Upper lobe of left lung (tissue), 6 donors: Measurements from ENCODE around the gene BTBD2. TPM values are rescaled to one million over a fixed set of nuclear protein-coding genes. Genes with fewer than 3 reads are reported as not detected.

ENCODE experiments used
- ATAC-seq, 2 donors: fragments of 200-7000 bp; cut with Tn5 transposase; one replicate each; pipeline ENCODE4 v1.9.1; 2022; ENCODE audit warnings: mild to moderate bottlenecking in 2 of 2, moderate library complexity in 2 of 2; ENCODE audit not compliant: low FRiP score in 2 of 2
- DNase-seq, 2 donors: peaks; one replicate each; pipeline ENCODE4 v3.0.0-alpha.2; 2019 to 2020
- H3K27ac ChIP-seq, 4 donors: fragments of 200-600 bp; sonication (generic); one replicate each; pipeline ENCODE4 v1.5.1; 2016 to 2019
- H3K27me3 ChIP-seq, 4 donors: fragments of 200-600 bp; sonication (generic); one replicate each; pipeline ENCODE4 v1.5.1; 2017 to 2019
- H3K36me3 ChIP-seq, 4 donors: fragments of 200-600 bp; sonication (generic); one replicate each; pipeline ENCODE4 v1.5.1; 2016 to 2019
- H3K4me1 ChIP-seq, 4 donors: fragments of 200-600 bp; sonication (generic); one replicate each; pipeline ENCODE4 v1.5.1; 2018 to 2019
- H3K4me3 ChIP-seq, 4 donors: fragments of 200-600 bp; sonication (generic); one replicate each; pipeline ENCODE4 v1.5.1; 2017 to 2019; ENCODE audit warnings: mild to moderate bottlenecking in 2 of 4, moderate library complexity in 1 of 4
- H3K9me3 ChIP-seq, 4 donors: fragments of 200-600 bp; sonication (generic); one replicate each; pipeline ENCODE4 v1.5.1; 2018 to 2019
- EP300 ChIP-seq, 4 donors: sonication (generic); formaldehyde crosslinking; IDR thresholded peaks; one replicate each; pipeline ENCODE4 v1.5.1; 2017; ENCODE audit warnings: antibody characterized with exemption in 4 of 4, control low read depth in 2 of 4
- POLR2A ChIP-seq, 4 donors: fragments of 450-650 bp; IDR thresholded peaks; one replicate each; pipeline ENCODE4 v1.5.1; 2016 to 2017; ENCODE audit warnings: antibody characterized with exemption in 4 of 4, mild to moderate bottlenecking in 2 of 4
- POLR2AphosphoS5 ChIP-seq, 2 donors: sonication (generic); formaldehyde crosslinking; IDR thresholded peaks; one replicate each; pipeline ENCODE4 v1.5.1; 2017; ENCODE audit warnings: antibody characterized with exemption in 2 of 2
- WGBS, 2 donors: methylation state at CpG; one replicate each; pipeline ENCODE4 v1.1.5; 2017 to 2018; 5-methylcytosine and 5-hydroxymethylcytosine counted together
- total RNA-seq, 6 donors: library from RNA; depleted of rRNA in 4 of 6; stranded (reverse); fragments of >200 nt in 4 of 6; gene quantifications; one replicate each; pipeline versions ENCODE4 v1.1.0 to v1.2.1, GENCODE V29; 2016 to 2021
- TF ChIP-seq, protein P1 (sequence below), 6 experiments: fragments of 450-650 bp in 4 of 6; fragments of 200-600 bp in 2 of 6; sonication (generic) in 2 of 6; IDR thresholded peaks; one replicate each; pipeline ENCODE4 v1.5.1; 2016 to 2019; ENCODE audit warnings: antibody characterized with exemption in 6 of 6
- donor health status: DM: no; HTN: no; CAD: no; lungs with moderate emphysema.
- donor health status: DM: no; HTN: yes; CAD: no; lungs with severe emphysema.

BTBD2 gene
- total RNA-seq, 6 donors from 2014 or later: 49.0 to 87.3 (median 69.8) TPM

DNA sequence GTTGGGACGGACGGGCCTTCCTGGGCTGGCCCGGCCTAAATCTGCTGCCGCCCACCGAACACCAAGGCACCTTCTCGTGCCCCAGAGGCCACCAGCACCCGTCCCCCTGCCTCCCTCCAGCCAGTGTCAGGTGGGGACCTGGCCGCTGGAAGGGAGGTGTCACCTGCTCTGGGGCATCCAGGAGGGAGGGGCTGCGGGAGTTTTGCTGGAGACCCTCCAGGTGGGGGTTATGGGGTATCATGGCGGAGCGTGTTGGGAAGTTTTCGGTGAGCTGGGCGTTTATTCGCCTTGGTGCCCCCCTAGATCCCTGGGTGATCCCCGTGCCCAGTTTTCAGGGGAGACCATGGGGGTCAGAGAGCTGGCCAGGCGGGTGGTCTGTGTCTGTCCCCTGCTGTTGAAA is 64.9 kb downstream of the BTBD2 start:
- TF ChIP-seq, protein P1, sequence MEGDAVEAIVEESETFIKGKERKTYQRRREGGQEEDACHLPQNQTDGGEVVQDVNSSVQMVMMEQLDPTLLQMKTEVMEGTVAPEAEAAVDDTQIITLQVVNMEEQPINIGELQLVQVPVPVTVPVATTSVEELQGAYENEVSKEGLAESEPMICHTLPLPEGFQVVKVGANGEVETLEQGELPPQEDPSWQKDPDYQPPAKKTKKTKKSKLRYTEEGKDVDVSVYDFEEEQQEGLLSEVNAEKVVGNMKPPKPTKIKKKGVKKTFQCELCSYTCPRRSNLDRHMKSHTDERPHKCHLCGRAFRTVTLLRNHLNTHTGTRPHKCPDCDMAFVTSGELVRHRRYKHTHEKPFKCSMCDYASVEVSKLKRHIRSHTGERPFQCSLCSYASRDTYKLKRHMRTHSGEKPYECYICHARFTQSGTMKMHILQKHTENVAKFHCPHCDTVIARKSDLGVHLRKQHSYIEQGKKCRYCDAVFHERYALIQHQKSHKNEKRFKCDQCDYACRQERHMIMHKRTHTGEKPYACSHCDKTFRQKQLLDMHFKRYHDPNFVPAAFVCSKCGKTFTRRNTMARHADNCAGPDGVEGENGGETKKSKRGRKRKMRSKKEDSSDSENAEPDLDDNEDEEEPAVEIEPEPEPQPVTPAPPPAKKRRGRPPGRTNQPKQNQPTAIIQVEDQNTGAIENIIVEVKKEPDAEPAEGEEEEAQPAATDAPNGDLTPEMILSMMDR (IDR thresholded peaks at IDR 0.05): no peak
- TF ChIP-seq EP300 (IDR thresholded peaks at IDR 0.05) (no peak), POLR2A (IDR thresholded peaks at IDR 0.05) (no peak), POLR2AphosphoS5 (IDR thresholded peaks at IDR 0.05) (no peak)
- H3K4me3 ChIP-seq: no peak overlapping the region
- ATAC-seq (no peak), DNase-seq (no peak)
- H3K36me3 ChIP-seq: peaks cover 0 to 42% (median 18%) of the 10 kb centered on the region in 4 donors
- peaks cover 0 to 21% (median 3%) of the 10 kb centered on the region in 4 donors for H3K4me1 ChIP-seq
- no peaks in the 10 kb centered on the region for H3K27me3 ChIP-seq
- WGBS, 2 donors: 95 to 97% methylated on average over 7 to 16 of the region's 16 CpGs
- H3K9me3 ChIP-seq: no peaks in the 10 kb centered on the region
- no peak overlapping the region for H3K27ac ChIP-seq

DNA sequence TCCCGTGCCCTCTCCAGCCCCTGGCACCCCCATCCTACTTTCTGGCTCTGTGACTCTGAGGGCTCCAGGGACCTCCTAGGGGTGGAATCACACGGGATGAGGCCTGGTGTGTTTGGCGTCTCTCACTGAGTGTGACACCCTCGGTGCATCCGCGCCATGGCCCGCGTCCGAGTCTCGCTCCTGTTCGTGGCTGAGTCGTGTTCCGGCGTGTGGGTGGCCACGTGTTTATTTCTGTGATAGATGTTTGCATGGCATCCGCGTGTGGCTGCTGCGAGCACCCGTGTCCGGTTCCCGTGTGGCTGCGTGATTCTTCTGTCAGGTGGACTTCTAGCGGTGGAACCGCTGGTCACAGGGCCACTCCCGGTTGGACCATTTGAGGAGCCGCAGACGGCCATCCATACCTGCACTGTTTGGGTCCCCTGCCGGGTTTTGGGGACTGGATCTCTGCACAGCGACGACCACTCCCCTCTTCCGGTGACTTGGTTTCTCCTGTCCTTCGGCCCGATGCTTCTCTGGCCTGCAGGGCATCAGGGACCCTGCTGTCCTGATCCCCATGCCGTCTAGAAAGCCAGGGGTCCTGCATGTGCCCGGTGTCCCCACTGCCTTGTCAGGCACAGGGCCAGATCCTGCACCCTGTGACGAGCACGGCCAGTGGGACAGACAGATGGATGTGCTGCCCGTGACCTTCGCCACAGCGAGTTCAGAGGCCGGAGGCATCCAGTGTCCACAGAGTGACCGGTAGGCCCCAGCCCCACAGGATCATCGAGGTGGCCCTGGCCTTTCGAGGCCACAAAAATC is 66.0 kb downstream of the BTBD2 start:
- H3K4me3 ChIP-seq: no peak overlapping the region
- H3K27ac ChIP-seq: no peak overlapping the region
- TF ChIP-seq POLR2AphosphoS5 (IDR thresholded peaks at IDR 0.05): no peak
- TF ChIP-seq POLR2A (IDR thresholded peaks at IDR 0.05): no peak
- TF ChIP-seq, protein P1 (IDR thresholded peaks at IDR 0.05): no peak
- TF ChIP-seq EP300 (IDR thresholded peaks at IDR 0.05): no peak
- WGBS, 2 donors: 94 to 96% methylated on average over 44 of the region's 44 CpGs
- ATAC-seq: no peak
- H3K4me1 ChIP-seq: peaks cover 0 to 31% (median 10%) of the 10 kb centered on the region in 4 donors
- no peaks in the 10 kb centered on the region for H3K9me3 ChIP-seq
- no peaks in the 10 kb centered on the region for H3K27me3 ChIP-seq
- peaks cover 0 to 33% (median 16%) of the 10 kb centered on the region in 4 donors for H3K36me3 ChIP-seq
- peak in 1 of 2 donors; percentile 79 for DNase-seq

DNA sequence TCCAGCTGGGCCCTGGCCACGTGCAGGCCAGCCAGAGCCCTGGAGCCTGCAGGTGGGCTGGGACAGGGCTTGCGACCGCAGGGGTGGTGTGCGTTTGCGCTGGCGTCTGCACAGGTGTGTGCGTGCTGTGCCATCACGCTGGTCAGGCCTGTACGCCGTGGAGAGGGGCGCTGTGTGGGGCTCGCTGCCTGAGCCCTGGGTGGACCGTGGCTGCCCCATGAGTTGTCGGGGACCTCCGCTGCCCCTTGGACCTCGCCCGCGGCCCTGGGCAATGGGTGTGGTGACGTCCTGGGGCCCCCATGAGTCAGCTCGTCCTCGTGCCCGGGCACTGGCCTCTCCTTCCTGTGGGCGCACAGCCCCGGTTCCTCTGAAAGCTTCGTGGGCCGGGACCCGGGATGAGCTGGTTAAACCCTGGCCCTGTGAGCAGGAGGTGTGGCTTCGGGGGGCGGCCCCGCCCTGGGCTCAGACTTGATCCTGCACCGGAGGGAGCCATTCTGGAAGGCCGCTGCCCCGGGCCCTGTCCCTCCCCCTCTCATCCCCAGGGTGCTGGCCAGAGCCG is 67.8 kb downstream of the BTBD2 start:
- Histone ChIP-seq H3K9me3 (no peaks in the 10 kb centered on the region), H3K4me1 (peaks cover 17 to 44% (median 28%) of the 10 kb centered on the region in 4 donors), H3K36me3 (peaks cover 0 to 17% (median 6%) of the 10 kb centered on the region in 4 donors), H3K27me3 (no peaks in the 10 kb centered on the region), H3K27ac (no peak overlapping the region), H3K4me3 (no peak overlapping the region)
- DNase-seq: peak in 1 of 2 donors; percentile 83
- TF ChIP-seq POLR2AphosphoS5 (IDR thresholded peaks at IDR 0.05) (no peak), EP300 (IDR thresholded peaks at IDR 0.05) (no peak), POLR2A (IDR thresholded peaks at IDR 0.05) (no peak)
- TF ChIP-seq, protein P1 (IDR thresholded peaks at IDR 0.05): no peak
- WGBS, 2 donors: 69 to 77% methylated on average over 15 to 26 of the region's 34 CpGs
- ATAC-seq: no peak

DNA sequence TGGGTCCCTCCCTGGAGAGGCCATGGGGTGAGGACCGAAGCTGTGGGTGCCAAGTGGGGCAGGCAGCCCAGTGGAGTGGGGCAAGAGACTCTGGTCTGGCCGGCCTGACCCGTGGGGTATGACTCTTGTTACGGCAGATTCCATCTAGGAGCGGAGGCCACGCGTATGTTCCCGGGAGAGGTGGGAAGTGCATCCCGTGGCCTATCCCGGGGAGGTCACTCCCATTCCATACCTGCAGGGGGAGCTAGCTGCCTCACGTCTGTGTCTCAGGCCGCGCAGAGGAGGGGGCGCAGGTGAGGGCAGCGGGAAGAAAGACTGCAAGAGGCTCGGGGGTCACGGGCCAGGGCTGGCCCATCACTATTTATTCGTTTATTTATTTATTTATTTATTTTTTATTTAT is 69.6 kb downstream of the BTBD2 start:
- no peaks in the 10 kb centered on the region for H3K9me3 ChIP-seq
- TF ChIP-seq, protein P1 (IDR thresholded peaks at IDR 0.05): peak; percentile 44 to 61 (median 56)
- TF ChIP-seq POLR2AphosphoS5 (IDR thresholded peaks at IDR 0.05) (peak in 1 of 2 donors; percentile 20), EP300 (IDR thresholded peaks at IDR 0.05) (no peak), POLR2A (IDR thresholded peaks at IDR 0.05) (no peak)
- no peak for ATAC-seq
- H3K4me1 ChIP-seq: peaks cover 22 to 49% (median 32%) of the 10 kb centered on the region in 4 donors
- H3K27me3 ChIP-seq: no peaks in the 10 kb centered on the region
- H3K36me3 ChIP-seq: peaks cover 0 to 11% (median 3%) of the 10 kb centered on the region in 4 donors
- no peak overlapping the region for H3K4me3 ChIP-seq
- H3K27ac ChIP-seq: no peak overlapping the region
- WGBS, 2 donors: 75 to 79% methylated on average over 14 to 16 of the region's 18 CpGs
- peak; percentile 51 to 66 for DNase-seq
